IPS-20b (cell line): ENCODE results near the gene FBXW2.

Experiments
- H3K27ac ChIP-seq: one replicate; pipeline ENCODE4 v1.5.1; 2013; ENCODE audit warnings: low read length
- H3K27me3 ChIP-seq: 2 replicates; pipeline ENCODE4 v1.6.1; 2013; ENCODE audit warnings: mild to moderate bottlenecking, low read length, inconsistent platforms; ENCODE audit not compliant: insufficient read depth
- H3K36me3 ChIP-seq: 2 replicates; pipeline ENCODE4 v1.6.1; 2013; ENCODE audit warnings: low read depth, mild to moderate bottlenecking, inconsistent platforms, low read length, moderate library complexity; ENCODE audit not compliant: insufficient read depth
- H3K4me1 ChIP-seq: 2 replicates; pipeline ENCODE4 v1.6.1; 2013; ENCODE audit warnings: mild to moderate bottlenecking, control low read depth, inconsistent platforms, low read length, moderate library complexity; ENCODE audit not compliant: insufficient read depth
- H3K4me3 ChIP-seq: 2 replicates; pipeline ENCODE4 v1.5.1; 2013; ENCODE audit warnings: mild to moderate bottlenecking, low read length, inconsistent platforms
- H3K9ac ChIP-seq: 2 replicates; pipeline ENCODE4 v1.6.1; 2013; ENCODE audit warnings: low read depth, mild to moderate bottlenecking, inconsistent platforms, low read length, moderate library complexity
- H3K9me3 ChIP-seq: 2 replicates; pipeline ENCODE4 v1.6.1; 2013; ENCODE audit warnings: mild to moderate bottlenecking, low read depth, low read length, inconsistent platforms; ENCODE audit not compliant: insufficient read depth

Gene FBXW2

GRCh38 chr9:120740132-120740531 is 53.1 kb downstream of the FBXW2 start:
- Histone ChIP-seq H3K9me3 (no peaks in the 10 kb centered on the region), H3K36me3 (no peaks in the 10 kb centered on the region), H3K27ac (no peak overlapping the region), H3K9ac (no peak overlapping the region), H3K4me1 (no peaks in the 10 kb centered on the region), H3K27me3 (no peaks in the 10 kb centered on the region), H3K4me3 (no peak overlapping the region)

DNA sequence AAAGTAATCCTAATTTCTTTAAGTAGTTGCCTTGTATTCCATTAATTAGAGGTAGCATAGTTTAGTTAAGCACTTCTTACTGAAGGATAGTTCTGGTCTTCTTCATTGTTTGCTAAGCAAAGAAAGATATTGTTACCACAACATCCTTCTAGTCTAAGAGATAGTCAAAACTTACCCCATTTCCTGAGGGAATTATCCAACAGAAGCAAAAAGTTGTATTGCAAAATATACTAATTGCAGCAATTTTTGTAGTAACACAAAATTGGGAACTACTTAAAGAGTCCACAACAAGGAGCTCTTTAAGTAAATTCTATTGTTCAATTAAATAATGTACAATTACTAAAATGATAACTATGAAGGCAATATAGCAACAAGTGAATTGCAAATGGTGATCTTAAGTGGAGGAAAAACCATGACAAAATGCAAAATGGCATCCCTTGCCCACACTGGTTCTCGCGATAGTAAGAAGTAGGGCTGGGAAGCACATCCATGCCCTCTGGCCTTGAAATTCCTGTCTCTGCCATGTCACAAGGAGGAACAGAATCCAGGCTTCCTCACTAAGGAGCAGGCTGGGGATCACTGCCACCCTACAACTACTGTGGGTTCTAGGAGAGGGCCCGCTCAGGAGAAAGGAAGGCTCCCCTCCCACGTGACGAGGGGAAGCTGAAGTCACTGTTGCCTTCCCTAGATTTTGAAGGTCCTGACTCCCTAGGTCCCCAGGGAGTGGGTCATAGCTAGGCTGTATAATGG is 55.6 kb downstream of the FBXW2 start:
- H3K4me3 ChIP-seq = no peak overlapping the region
- H3K36me3 ChIP-seq = no peaks in the 10 kb centered on the region
- no peak overlapping the region for H3K9ac ChIP-seq
- no peak overlapping the region for H3K27ac ChIP-seq
- no peaks in the 10 kb centered on the region for H3K4me1 ChIP-seq
- no peaks in the 10 kb centered on the region for H3K27me3 ChIP-seq
- no peaks in the 10 kb centered on the region for H3K9me3 ChIP-seq

DNA sequence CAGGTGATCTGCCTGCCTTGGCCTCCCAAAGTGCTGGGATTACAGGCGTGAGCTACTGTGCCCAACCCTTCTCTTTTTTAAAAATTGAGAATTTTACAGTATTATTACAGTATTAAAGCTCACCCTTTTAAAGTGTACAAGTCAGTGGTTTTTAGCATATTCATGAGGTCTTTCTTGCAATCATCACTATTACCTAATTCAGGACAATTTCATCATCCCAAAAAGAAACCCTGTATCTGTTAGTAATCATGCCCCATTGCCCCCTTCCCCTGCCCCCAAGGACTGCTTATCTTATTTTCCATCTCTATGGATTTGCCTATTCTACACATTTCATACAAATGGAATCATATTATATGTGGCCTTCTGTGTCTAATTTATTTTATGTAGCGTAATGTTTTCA is 56.3 kb downstream of the FBXW2 start:
- no peak overlapping the region for H3K4me3 ChIP-seq
- H3K27ac ChIP-seq = no peak overlapping the region
- H3K9ac ChIP-seq = no peak overlapping the region
- H3K36me3 ChIP-seq = no peaks in the 10 kb centered on the region
- H3K27me3 ChIP-seq = no peaks in the 10 kb centered on the region
- H3K9me3 ChIP-seq = no peaks in the 10 kb centered on the region
- no peaks in the 10 kb centered on the region for H3K4me1 ChIP-seq

- Histone ChIP-seq H3K9ac (no peak overlapping the region), H3K9me3 (no peaks in the 10 kb centered on the region), H3K36me3 (no peaks in the 10 kb centered on the region), H3K4me3 (no peak overlapping the region), H3K4me1 (no peaks in the 10 kb centered on the region), H3K27me3 (no peaks in the 10 kb centered on the region), H3K27ac (no peak overlapping the region)
Observed at GRCh38 chr9:120735415-120736126, 57.6 kb downstream of the FBXW2 start.

GRCh38 chr9:120734607-120735410 is 58.4 kb downstream of the FBXW2 start:
- H3K36me3 ChIP-seq = no peaks in the 10 kb centered on the region
- H3K27me3 ChIP-seq = no peaks in the 10 kb centered on the region
- H3K4me3 ChIP-seq = no peak overlapping the region
- no peak overlapping the region for H3K9ac ChIP-seq
- H3K4me1 ChIP-seq = no peaks in the 10 kb centered on the region
- H3K27ac ChIP-seq = no peak overlapping the region
- H3K9me3 ChIP-seq = no peaks in the 10 kb centered on the region

DNA sequence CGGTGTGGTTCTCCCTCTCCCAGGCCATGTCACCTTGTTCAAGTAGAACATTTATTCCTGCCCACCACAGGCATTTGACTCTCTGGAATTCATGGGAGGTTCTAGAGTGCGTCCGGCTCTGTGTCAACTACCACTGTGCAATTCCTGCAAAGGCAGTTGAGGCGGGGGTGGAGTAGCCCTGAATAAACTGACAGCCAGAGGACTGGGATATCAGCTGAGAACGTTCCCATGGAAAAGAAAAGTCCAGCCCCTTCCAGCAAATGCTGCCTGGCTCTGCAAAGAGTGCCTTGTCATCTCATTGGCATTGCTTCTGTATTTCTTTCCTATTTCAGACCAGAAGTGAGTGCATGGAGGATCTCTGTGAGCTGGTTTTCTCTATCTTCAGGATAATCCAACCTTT is 60.0 kb downstream of the FBXW2 start:
- H3K36me3 ChIP-seq = no peaks in the 10 kb centered on the region

DNA sequence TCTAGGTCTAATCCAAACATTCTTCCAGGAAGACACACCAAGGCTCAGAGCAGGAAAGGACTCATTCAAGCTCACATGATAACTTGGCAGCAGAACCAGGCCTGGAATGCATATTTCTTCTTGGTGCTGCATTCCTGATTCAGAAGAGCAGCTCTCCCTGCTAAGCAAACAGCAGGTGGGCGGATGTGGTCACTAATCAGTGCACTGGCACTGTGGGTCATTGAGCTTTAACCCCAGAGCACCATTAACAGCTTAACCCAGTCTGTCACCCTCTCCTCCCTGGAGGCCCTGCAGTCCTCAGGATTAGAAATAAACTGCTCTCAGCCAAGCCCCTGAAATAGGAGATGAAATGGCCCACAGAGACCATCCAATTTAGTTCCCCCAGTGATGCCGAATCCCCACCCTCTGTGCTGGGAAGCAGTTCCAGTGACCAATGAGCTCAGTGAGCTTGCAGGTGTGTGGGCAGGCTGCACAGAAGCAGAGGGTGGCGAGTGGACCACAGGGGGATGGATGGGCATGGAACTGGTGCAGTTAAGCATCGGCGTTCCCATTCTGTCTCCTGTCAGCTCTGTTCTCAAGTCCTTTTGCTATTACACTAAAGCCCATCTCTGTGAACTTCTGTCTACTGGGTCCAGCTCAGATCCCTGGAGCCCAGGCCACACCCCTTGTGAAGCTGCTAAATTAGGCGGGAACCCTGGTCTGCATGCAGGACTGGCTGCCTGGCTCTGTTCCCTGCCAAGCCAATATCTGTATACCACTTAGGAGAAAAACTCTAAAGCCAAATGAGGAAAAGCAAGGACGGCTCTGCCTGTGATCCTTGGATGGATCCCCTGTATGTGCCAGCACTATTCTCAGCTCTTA is 62.3 kb downstream of the FBXW2 start:
- Histone ChIP-seq H3K9ac (no peak overlapping the region), H3K4me3 (no peak overlapping the region), H3K4me1 (no peaks in the 10 kb centered on the region), H3K9me3 (no peaks in the 10 kb centered on the region), H3K36me3 (no peaks in the 10 kb centered on the region), H3K27ac (no peak overlapping the region), H3K27me3 (no peaks in the 10 kb centered on the region)

More for the DNA sequence above, 60.0 kb downstream of the FBXW2 start:
- no peaks in the 10 kb centered on the region for H3K9me3 ChIP-seq
- no peak overlapping the region for H3K4me3 ChIP-seq
- no peaks in the 10 kb centered on the region for H3K27me3 ChIP-seq
- no peaks in the 10 kb centered on the region for H3K4me1 ChIP-seq
- H3K9ac ChIP-seq = no peak overlapping the region
- H3K27ac ChIP-seq = no peak overlapping the region

GRCh38 chr9:120729791-120730241 is 63.4 kb downstream of the FBXW2 start:
- no peaks in the 10 kb centered on the region for H3K27me3 ChIP-seq
- no peaks in the 10 kb centered on the region for H3K9me3 ChIP-seq
- H3K27ac ChIP-seq = no peak overlapping the region
- no peaks in the 10 kb centered on the region for H3K4me1 ChIP-seq
- no peak overlapping the region for H3K9ac ChIP-seq
- H3K4me3 ChIP-seq = no peak overlapping the region
- no peaks in the 10 kb centered on the region for H3K36me3 ChIP-seq

- Histone ChIP-seq H3K4me3 (no peak overlapping the region), H3K4me1 (no peaks in the 10 kb centered on the region), H3K27me3 (no peaks in the 10 kb centered on the region), H3K27ac (no peak overlapping the region), H3K36me3 (no peaks in the 10 kb centered on the region), H3K9ac (no peak overlapping the region), H3K9me3 (no peaks in the 10 kb centered on the region)
Observed at GRCh38 chr9:120726484-120726883, 66.7 kb downstream of the FBXW2 start.

DNA sequence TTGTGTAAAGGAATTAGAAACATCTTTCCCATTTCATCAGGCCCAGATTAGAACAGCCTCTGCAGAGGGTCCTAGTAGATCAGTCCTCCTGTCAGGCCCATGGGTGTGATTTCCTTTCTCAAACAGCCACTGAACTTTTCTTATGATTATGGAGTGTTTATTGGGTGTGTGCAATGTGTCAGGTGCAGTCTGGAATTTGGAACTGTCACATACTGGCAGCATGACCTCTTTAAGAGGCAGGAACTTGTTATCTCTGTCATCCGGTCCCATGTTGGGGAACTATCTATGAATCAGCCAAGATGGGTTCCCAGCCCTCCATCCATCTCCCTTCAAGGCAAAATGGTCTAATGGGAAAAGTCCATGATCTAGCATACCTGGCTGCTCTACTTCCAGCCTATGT is 67.3 kb downstream of the FBXW2 start:
- Histone ChIP-seq H3K27me3 (no peaks in the 10 kb centered on the region), H3K36me3 (no peaks in the 10 kb centered on the region), H3K9me3 (no peaks in the 10 kb centered on the region), H3K4me3 (no peak overlapping the region), H3K9ac (no peak overlapping the region), H3K27ac (no peak overlapping the region), H3K4me1 (no peaks in the 10 kb centered on the region)

- no peak overlapping the region for H3K4me3 ChIP-seq
- no peaks in the 10 kb centered on the region for H3K4me1 ChIP-seq
- no peaks in the 10 kb centered on the region for H3K9me3 ChIP-seq
- H3K36me3 ChIP-seq = no peaks in the 10 kb centered on the region
- no peaks in the 10 kb centered on the region for H3K27me3 ChIP-seq
- no peak overlapping the region for H3K27ac ChIP-seq
- no peak overlapping the region for H3K9ac ChIP-seq
Observed at GRCh38 chr9:120724757-120725400, 68.3 kb downstream of the FBXW2 start.
